ENCODE measurements around the gene UBQLN1.

The UBQLN1 gene

GRCh38 chr9:83625178-83625577, 82.6 kb downstream of the UBQLN1 start:
- no peaks in the 10 kb centered on the region for H3K9me3 ChIP-seq
- TF ChIP-seq CTCF (IDR thresholded peaks at IDR 0.05) = no peak
- no peak overlapping the region for H3K27ac ChIP-seq
- no peak overlapping the region for H3K4me3 ChIP-seq (ENCODE audit: low read depth in 1 of 2, low read length in 1 of 2)
- H3K4me1 ChIP-seq (ENCODE audit: control insufficient read depth in 1 of 2, insufficient read depth in 1 of 2, low read depth in 1 of 2, low read length in 1 of 2) = peaks cover 24 to 28% of the 10 kb centered on the region in 2 experiments
- peaks cover 12% of the 10 kb centered on the region for H3K36me3 ChIP-seq
- no peaks in the 10 kb centered on the region for H3K27me3 ChIP-seq

DNA sequence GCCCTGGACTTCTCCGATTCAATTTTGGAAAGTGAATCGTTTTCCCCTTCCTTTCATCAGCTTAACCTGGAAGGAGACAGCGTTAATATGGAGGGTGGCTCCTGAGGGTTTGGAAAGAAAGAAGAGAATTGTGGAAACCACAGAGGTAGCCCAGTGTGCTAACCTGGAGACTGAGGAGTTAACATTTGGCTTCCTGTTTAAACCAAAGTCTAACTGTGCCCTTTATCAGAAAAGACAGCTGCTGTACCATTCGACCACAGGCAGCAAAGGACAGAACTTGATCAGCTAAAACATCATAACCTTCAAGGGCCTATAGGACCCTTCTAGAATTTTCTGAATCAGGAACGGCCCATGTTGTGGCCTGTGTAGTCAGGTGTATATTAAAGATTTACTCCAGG, 84.1 kb downstream of the UBQLN1 start:
- Histone ChIP-seq H3K4me3 (ENCODE audit: low read depth in 1 of 2, low read length in 1 of 2) (peak overlapping the region; percentile 80), H3K27me3 (no peaks in the 10 kb centered on the region), H3K9me3 (no peaks in the 10 kb centered on the region), H3K27ac (peak overlapping the region; percentile 76), H3K36me3 (peaks cover 12% of the 10 kb centered on the region), H3K4me1 (ENCODE audit: control insufficient read depth in 1 of 2, insufficient read depth in 1 of 2, low read depth in 1 of 2, low read length in 1 of 2) (peaks cover 24 to 27% of the 10 kb centered on the region in 2 experiments)
- no peak for TF ChIP-seq CTCF (IDR thresholded peaks at IDR 0.05)

DNA sequence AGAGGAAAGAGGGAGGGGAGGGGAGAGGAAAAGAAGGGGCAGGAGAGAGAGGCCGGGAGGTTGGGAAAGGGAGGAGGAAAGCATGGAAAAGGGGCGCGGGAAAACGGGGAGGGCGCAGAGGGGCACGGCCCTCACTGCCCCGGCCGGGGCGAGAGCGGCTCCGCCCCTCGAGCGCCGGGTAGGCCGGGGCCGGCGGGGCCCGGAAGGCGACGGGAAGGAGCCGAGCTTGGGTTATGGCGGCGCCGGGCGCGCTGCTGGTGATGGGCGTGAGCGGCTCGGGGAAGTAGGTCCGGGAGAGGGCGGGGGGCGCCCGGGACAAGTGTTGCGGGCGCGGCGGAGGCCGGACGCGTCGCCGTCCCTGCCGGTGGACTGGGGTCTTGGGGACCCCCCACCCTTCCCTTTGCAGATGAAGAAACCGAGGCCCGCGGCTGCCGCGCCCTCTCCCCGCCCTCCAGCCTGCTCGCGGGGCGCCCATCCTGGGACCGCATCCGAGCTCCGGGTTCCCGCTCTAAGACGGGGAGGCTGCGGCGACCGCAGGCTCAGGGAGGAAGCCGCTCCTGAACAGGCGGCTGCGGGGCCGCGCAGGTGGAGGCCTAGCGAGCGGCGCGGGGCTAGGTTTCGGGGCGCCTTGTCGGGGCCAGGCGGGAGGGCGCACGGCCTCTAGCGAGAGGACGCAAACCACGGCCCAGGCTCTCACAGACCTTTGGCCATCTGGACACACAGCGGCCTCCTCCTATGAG, 84.6 kb downstream of the UBQLN1 start, which contains the start of gene IDNK:
Gene IDNK (plus strand): TSS at position 205 of the 740 bp plus-strand sequence. CDS start 29 bp downstream, at position 234.
- peak within 1 kb of the TSS; percentile 80 for H3K4me3 ChIP-seq (ENCODE audit: low read depth in 1 of 2, low read length in 1 of 2)
- no peaks in the 10 kb centered on the region for H3K27me3 ChIP-seq
- peak within 1 kb of the TSS; percentile 76 for H3K27ac ChIP-seq
- peaks cover 12% of the 10 kb centered on the region for H3K36me3 ChIP-seq
- H3K4me1 ChIP-seq (ENCODE audit: control insufficient read depth in 1 of 2, insufficient read depth in 1 of 2, low read depth in 1 of 2, low read length in 1 of 2) = peaks cover 21 to 22% of the 10 kb centered on the region in 2 experiments
- H3K9me3 ChIP-seq = no peaks in the 10 kb centered on the region
- TF ChIP-seq CTCF (IDR thresholded peaks at IDR 0.05) = no peak

- Histone ChIP-seq H3K36me3 (peaks cover 12% of the 10 kb centered on the region), H3K9me3 (no peaks in the 10 kb centered on the region), H3K4me3 (ENCODE audit: low read depth in 1 of 2, low read length in 1 of 2) (peak overlapping the region; percentile 80), H3K4me1 (ENCODE audit: control insufficient read depth in 1 of 2, insufficient read depth in 1 of 2, low read depth in 1 of 2, low read length in 1 of 2) (peaks cover 17 to 19% of the 10 kb centered on the region in 2 experiments), H3K27me3 (no peaks in the 10 kb centered on the region), H3K27ac (peak overlapping the region; percentile 76)
- TF ChIP-seq CTCF (IDR thresholded peaks at IDR 0.05) = no peak
Observed at GRCh38 chr9:83622433-83622938, 85.3 kb downstream of the UBQLN1 start.

- no peak overlapping the region for H3K4me3 ChIP-seq (ENCODE audit: low read depth in 1 of 2, low read length in 1 of 2)
- H3K9me3 ChIP-seq = no peaks in the 10 kb centered on the region
- peaks cover 17 to 19% of the 10 kb centered on the region in 2 experiments for H3K4me1 ChIP-seq (ENCODE audit: control insufficient read depth in 1 of 2, insufficient read depth in 1 of 2, low read depth in 1 of 2, low read length in 1 of 2)
- no peak overlapping the region for H3K27ac ChIP-seq
- peak; percentile 41 for TF ChIP-seq CTCF (IDR thresholded peaks at IDR 0.05)
- no peaks in the 10 kb centered on the region for H3K36me3 ChIP-seq
- no peaks in the 10 kb centered on the region for H3K27me3 ChIP-seq
Observed at GRCh38 chr9:83620841-83621636, 86.7 kb downstream of the UBQLN1 start.

All from neutrophil (primary cell).